Epithelial cell of esophagus (primary cell): Measurements from ENCODE around the gene PDE4B.

Source experiments
- DNase-seq: peaks from one replicate; pipeline ENCODE4 v3.0.0; 2010; ENCODE audit warnings: low read depth
- H3K4me3 ChIP-seq: 2 replicates; pipeline ENCODE4 v1.5.1; 2011; ENCODE audit warnings: mild to moderate bottlenecking, low read length, control low read depth
- CTCF ChIP-seq: IDR thresholded peaks from 2 replicates; pipeline ENCODE4 v1.5.1; 2011; ENCODE audit warnings: low read depth, mild to moderate bottlenecking, low read length, control low read depth, inconsistent platforms; ENCODE audit not compliant: insufficient read depth; ENCODE audit errors: missing control alignments

The PDE4B gene

GRCh38 chr1:65762081-65762862 lies 30.4 kb upstream of the PDE4B start:
- H3K4me3 ChIP-seq: no peak overlapping the region
- DNase-seq: peak; percentile 53
- TF ChIP-seq CTCF: no peak

GRCh38 chr1:65764052-65764451 lies 28.6 kb upstream of the PDE4B start:
- H3K4me3 ChIP-seq: no peak overlapping the region
- DNase-seq: no peak
- no peak for TF ChIP-seq CTCF

- no peak for TF ChIP-seq CTCF
- no peak overlapping the region for H3K4me3 ChIP-seq
- DNase-seq: no peak
Observed at GRCh38 chr1:65765631-65766030, 27.1 kb upstream of the PDE4B start.

DNA sequence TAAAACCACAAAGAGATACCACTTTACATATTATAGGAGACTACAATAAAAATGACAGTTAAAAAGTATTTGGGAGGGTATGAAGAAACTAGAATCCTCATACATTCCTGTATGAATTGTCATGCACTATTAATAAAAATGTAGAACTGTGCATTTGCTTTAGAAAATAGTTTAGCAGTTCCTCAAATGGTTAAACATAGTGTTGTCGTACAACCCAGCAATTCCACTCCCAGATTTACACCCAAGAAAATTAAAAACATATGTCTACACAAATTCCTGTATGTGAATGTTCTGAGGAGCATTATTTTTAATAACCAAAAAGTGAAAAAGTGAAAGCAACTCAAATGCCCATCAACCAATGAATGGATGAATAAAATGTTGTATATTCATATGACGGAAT lies 23.1 kb upstream of the PDE4B start:
- no peak overlapping the region for H3K4me3 ChIP-seq
- DNase-seq: no peak
- no peak for TF ChIP-seq CTCF

- no peak for DNase-seq
- TF ChIP-seq CTCF: no peak
Observed at GRCh38 chr1:65772607-65773006, 20.1 kb upstream of the PDE4B start.

GRCh38 chr1:65773391-65774123 lies 19.1 kb upstream of the PDE4B start:
- TF ChIP-seq CTCF: no peak
- H3K4me3 ChIP-seq: no peak overlapping the region
- DNase-seq: no peak

More at GRCh38 chr1:65772607-65773006, 20.1 kb upstream of the PDE4B start:
- no peak overlapping the region for H3K4me3 ChIP-seq
